Activated CD4-positive, alpha-beta T cell treated with anti-CD3 and anti-CD28 coated beads, Interleukin-2, amount 50 U/mL, for 24 hours (primary cell): ENCODE data around the gene NAIP.
"Not testable (repeated sequence)": the region's sequence is repeated elsewhere in the genome, so short reads cannot be mapped to it uniquely, and the experiment has no call there.

Source experiments
- DNase-seq, 2 donors: peaks; one replicate each; pipeline ENCODE4 v3.0.0-alpha.2; 2020; ENCODE audit warnings: low read depth in 1 of 2, low spot score in 1 of 2

NAIP gene

GRCh38 chr5:71025289-71025953, at the start of gene NAIP:
NAIP (minus strand) TSS chr5:71025339; CDS start chr5:71012915, 12,424 bp downstream.
- not testable (repeated sequence) for DNase-seq

- DNase-seq = not testable (repeated sequence)
Measured at GRCh38 chr5:71067262-71067928, 42.3 kb upstream of the NAIP start, which contains the start of gene GTF2H2. GTF2H2 (minus strand) TSS chr5:71067676; CDS start chr5:71062763, 4,913 bp downstream.

GRCh38 chr5:71061322-71061721, 36.2 kb upstream of the NAIP start:
- DNase-seq = not testable (repeated sequence)

GRCh38 chr5:71059426-71059825, 34.3 kb upstream of the NAIP start:
- not testable (repeated sequence) for DNase-seq

GRCh38 chr5:71044808-71045207, 19.7 kb upstream of the NAIP start:
- DNase-seq = not testable (repeated sequence)

- DNase-seq = not testable (repeated sequence)
Measured at GRCh38 chr5:71044128-71044527, 19.0 kb upstream of the NAIP start.

GRCh38 chr5:71031046-71031776, 6.1 kb upstream of the NAIP start:
- not testable (repeated sequence) for DNase-seq

- DNase-seq = not testable (repeated sequence)
Measured at GRCh38 chr5:71020643-71021042, 4.5 kb downstream of the NAIP start.

GRCh38 chr5:71018376-71019005, 6.6 kb downstream of the NAIP start:
- not testable (repeated sequence) for DNase-seq

- no peak for DNase-seq
Measured at GRCh38 chr5:71014176-71014575, 11.0 kb downstream of the NAIP start.

- no peak for DNase-seq
Measured at GRCh38 chr5:71013575-71013974, 11.6 kb downstream of the NAIP start.

- no peak for DNase-seq
Measured at GRCh38 chr5:71011194-71011792, 13.8 kb downstream of the NAIP start.

- DNase-seq = not testable (repeated sequence)
Measured at GRCh38 chr5:71006983-71007382, 18.2 kb downstream of the NAIP start.

- DNase-seq = not testable (repeated sequence)
Measured at GRCh38 chr5:70984882-70985281, 40.3 kb downstream of the NAIP start.

GRCh38 chr5:70967220-70967619, 57.9 kb downstream of the NAIP start:
- not testable (repeated sequence) for DNase-seq

GRCh38 chr5:70964531-70964930, 60.6 kb downstream of the NAIP start:
- not testable (repeated sequence) for DNase-seq

- not testable (repeated sequence) for DNase-seq
Measured at GRCh38 chr5:70953068-70953467, 72.1 kb downstream of the NAIP start.

- not testable (repeated sequence) for DNase-seq
Measured at GRCh38 chr5:70932560-70932959, 92.6 kb downstream of the NAIP start.

- DNase-seq = not testable (repeated sequence)
Measured at GRCh38 chr5:70931709-70932368, 93.3 kb downstream of the NAIP start.

- not testable (repeated sequence) for DNase-seq
Measured at GRCh38 chr5:70925211-70925562, 100.0 kb downstream of the NAIP start.
